ENCODE data around the gene PPM1D. TPM values are rescaled to one million over a fixed set of nuclear protein-coding genes. Genes with fewer than 3 reads are reported as not detected.
"Not testable (repeated sequence)": the region's sequence is repeated elsewhere in the genome, so short reads cannot be mapped to it uniquely, and the experiment has no call there.

PPM1D gene
- total and polyA plus RNA-seq, 4 donors, result 13.4 to 15.8 (median 15.0) TPM

DNA sequence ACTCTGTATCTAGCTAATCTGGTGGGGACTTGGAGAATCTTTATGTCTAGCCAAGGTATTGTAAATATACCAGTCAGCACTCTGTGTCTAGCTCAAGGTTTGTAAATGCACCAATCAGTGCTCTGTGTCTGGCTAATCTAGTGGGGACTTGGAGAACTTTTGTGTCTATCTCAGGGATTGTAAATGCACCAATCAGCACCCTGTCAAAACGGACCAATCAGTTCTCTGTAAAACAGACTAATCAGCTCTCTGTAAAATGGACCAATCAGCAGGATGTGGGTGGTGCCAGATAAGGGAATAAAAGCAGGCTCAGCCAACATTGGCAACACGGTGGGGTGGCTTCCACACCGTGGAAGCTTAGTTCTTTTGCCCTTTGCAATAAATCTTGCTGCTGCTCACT lies 14.3 kb downstream of the PPM1D start:
- not testable (repeated sequence) for H3K27me3 ChIP-seq (ENCODE audit: control insufficient read depth, insufficient read depth, low read length); DNase-seq (ENCODE audit: low read depth in 4 of 6, low spot score in 6 of 6); H3K4me3 ChIP-seq (ENCODE audit: low read depth, low read length); H3K9me3 ChIP-seq (ENCODE audit: control insufficient read depth, insufficient read depth, low read length); H3K27ac ChIP-seq (ENCODE audit: low read depth, low read length); H3K4me1 ChIP-seq (ENCODE audit: control insufficient read depth, insufficient read depth, low read length); H3K36me3 ChIP-seq (ENCODE audit: control insufficient read depth, insufficient read depth, low read length)
- WGBS (ENCODE audit: insufficient coverage), result 19% methylated on average over 2 of the region's 3 CpGs

GRCh38 chr17:60615108-60615507 lies 15.1 kb downstream of the PPM1D start:
- no peak overlapping the region for H3K27ac ChIP-seq (ENCODE audit: low read depth, low read length)
- H3K4me1 ChIP-seq (ENCODE audit: control insufficient read depth, insufficient read depth, low read length), result no peaks in the 10 kb centered on the region
- DNase-seq (ENCODE audit: low read depth in 4 of 6, low spot score in 6 of 6), result no peak
- peaks cover 8% of the 10 kb centered on the region for H3K36me3 ChIP-seq (ENCODE audit: control insufficient read depth, insufficient read depth, low read length)
- H3K9me3 ChIP-seq (ENCODE audit: control insufficient read depth, insufficient read depth, low read length), result no peaks in the 10 kb centered on the region
- no peak overlapping the region for H3K4me3 ChIP-seq (ENCODE audit: low read depth, low read length)
- WGBS (ENCODE audit: insufficient coverage), result 100% methylated on average over 4 of the region's 7 CpGs
- no peaks in the 10 kb centered on the region for H3K27me3 ChIP-seq (ENCODE audit: control insufficient read depth, insufficient read depth, low read length)

- Histone ChIP-seq H3K4me1 (ENCODE audit: control insufficient read depth, insufficient read depth, low read length) (no peaks in the 10 kb centered on the region), H3K27ac (ENCODE audit: low read depth, low read length) (no peak overlapping the region), H3K27me3 (ENCODE audit: control insufficient read depth, insufficient read depth, low read length) (no peaks in the 10 kb centered on the region), H3K4me3 (ENCODE audit: low read depth, low read length) (no peak overlapping the region), H3K36me3 (ENCODE audit: control insufficient read depth, insufficient read depth, low read length) (peaks cover 8% of the 10 kb centered on the region), H3K9me3 (ENCODE audit: control insufficient read depth, insufficient read depth, low read length) (no peaks in the 10 kb centered on the region)
- WGBS (ENCODE audit: insufficient coverage), result 93% methylated on average over 2 of the region's 3 CpGs
- DNase-seq (ENCODE audit: low read depth in 4 of 6, low spot score in 6 of 6), result no peak
These were observed 15.8 kb downstream of the PPM1D start for GRCh38 chr17:60615840-60616239.

GRCh38 chr17:60618080-60618479 lies 18.1 kb downstream of the PPM1D start:
- Histone ChIP-seq H3K27ac (ENCODE audit: low read depth, low read length) (no peak overlapping the region), H3K4me3 (ENCODE audit: low read depth, low read length) (no peak overlapping the region), H3K9me3 (ENCODE audit: control insufficient read depth, insufficient read depth, low read length) (no peaks in the 10 kb centered on the region), H3K27me3 (ENCODE audit: control insufficient read depth, insufficient read depth, low read length) (no peaks in the 10 kb centered on the region), H3K4me1 (ENCODE audit: control insufficient read depth, insufficient read depth, low read length) (no peaks in the 10 kb centered on the region), H3K36me3 (ENCODE audit: control insufficient read depth, insufficient read depth, low read length) (peaks cover 8% of the 10 kb centered on the region)
- WGBS (ENCODE audit: insufficient coverage), result no CpG with 5 or more reads among the region's 3 CpGs
- DNase-seq (ENCODE audit: low read depth in 4 of 6, low spot score in 6 of 6), result no peak

- Histone ChIP-seq H3K4me3 (ENCODE audit: low read depth, low read length) (no peak overlapping the region), H3K9me3 (ENCODE audit: control insufficient read depth, insufficient read depth, low read length) (no peaks in the 10 kb centered on the region), H3K27ac (ENCODE audit: low read depth, low read length) (no peak overlapping the region), H3K27me3 (ENCODE audit: control insufficient read depth, insufficient read depth, low read length) (no peaks in the 10 kb centered on the region), H3K36me3 (ENCODE audit: control insufficient read depth, insufficient read depth, low read length) (no peaks in the 10 kb centered on the region), H3K4me1 (ENCODE audit: control insufficient read depth, insufficient read depth, low read length) (no peaks in the 10 kb centered on the region)
- no CpG with 5 or more reads among the region's 3 CpGs for WGBS (ENCODE audit: insufficient coverage)
- DNase-seq (ENCODE audit: low read depth in 4 of 6, low spot score in 6 of 6), result no peak
These were observed 19.0 kb downstream of the PPM1D start for GRCh38 chr17:60618854-60619526.

DNA sequence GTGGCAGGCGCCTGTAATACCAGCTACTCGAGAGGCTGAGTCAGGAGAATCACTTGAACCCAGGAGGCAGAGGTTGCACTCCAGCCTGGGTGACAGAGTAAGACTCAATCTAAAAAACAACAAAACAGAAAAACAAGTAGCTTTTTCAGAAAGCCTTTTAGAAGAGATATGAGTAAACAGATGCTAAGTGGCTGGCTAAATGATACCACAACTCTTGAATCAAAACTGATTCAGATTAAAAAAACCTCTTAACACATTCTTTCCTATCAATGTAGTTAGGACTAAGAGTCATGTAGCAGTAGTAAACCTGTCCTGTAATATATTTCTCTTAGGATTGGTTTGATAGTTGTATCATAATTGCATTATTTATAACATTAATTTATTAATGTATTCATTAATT lies 23.0 kb downstream of the PPM1D start:
- Histone ChIP-seq H3K9me3 (ENCODE audit: control insufficient read depth, insufficient read depth, low read length) (no peaks in the 10 kb centered on the region), H3K4me1 (ENCODE audit: control insufficient read depth, insufficient read depth, low read length) (no peaks in the 10 kb centered on the region), H3K36me3 (ENCODE audit: control insufficient read depth, insufficient read depth, low read length) (no peaks in the 10 kb centered on the region), H3K27me3 (ENCODE audit: control insufficient read depth, insufficient read depth, low read length) (no peaks in the 10 kb centered on the region), H3K4me3 (ENCODE audit: low read depth, low read length) (no peak overlapping the region), H3K27ac (ENCODE audit: low read depth, low read length) (no peak overlapping the region)
- DNase-seq (ENCODE audit: low read depth in 4 of 6, low spot score in 6 of 6), result no peak
- WGBS (ENCODE audit: insufficient coverage), result 100% methylated on average over 1 of the region's 2 CpGs

DNA sequence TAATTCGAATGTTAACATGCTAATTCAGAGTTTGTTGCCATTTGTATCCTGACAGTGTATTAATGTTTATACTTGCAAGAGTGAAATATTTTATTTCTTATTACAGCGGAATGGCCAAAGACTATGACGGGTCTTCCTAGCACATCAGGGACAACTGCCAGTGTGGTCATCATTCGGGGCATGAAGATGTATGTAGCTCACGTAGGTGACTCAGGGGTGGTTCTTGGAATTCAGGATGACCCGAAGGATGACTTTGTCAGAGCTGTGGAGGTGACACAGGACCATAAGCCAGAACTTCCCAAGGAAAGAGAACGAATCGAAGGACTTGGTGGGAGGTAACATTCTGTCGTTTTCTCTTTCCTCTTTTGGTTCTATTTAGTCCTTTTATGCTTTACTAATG lies 23.4 kb downstream of the PPM1D start:
- Histone ChIP-seq H3K36me3 (ENCODE audit: control insufficient read depth, insufficient read depth, low read length) (no peaks in the 10 kb centered on the region), H3K4me3 (ENCODE audit: low read depth, low read length) (no peak overlapping the region), H3K27ac (ENCODE audit: low read depth, low read length) (no peak overlapping the region), H3K27me3 (ENCODE audit: control insufficient read depth, insufficient read depth, low read length) (no peaks in the 10 kb centered on the region), H3K4me1 (ENCODE audit: control insufficient read depth, insufficient read depth, low read length) (no peaks in the 10 kb centered on the region), H3K9me3 (ENCODE audit: control insufficient read depth, insufficient read depth, low read length) (no peaks in the 10 kb centered on the region)
- 93% methylated on average over 4 of the region's 9 CpGs for WGBS (ENCODE audit: insufficient coverage)
- no peak for DNase-seq (ENCODE audit: low read depth in 4 of 6, low spot score in 6 of 6)

DNA sequence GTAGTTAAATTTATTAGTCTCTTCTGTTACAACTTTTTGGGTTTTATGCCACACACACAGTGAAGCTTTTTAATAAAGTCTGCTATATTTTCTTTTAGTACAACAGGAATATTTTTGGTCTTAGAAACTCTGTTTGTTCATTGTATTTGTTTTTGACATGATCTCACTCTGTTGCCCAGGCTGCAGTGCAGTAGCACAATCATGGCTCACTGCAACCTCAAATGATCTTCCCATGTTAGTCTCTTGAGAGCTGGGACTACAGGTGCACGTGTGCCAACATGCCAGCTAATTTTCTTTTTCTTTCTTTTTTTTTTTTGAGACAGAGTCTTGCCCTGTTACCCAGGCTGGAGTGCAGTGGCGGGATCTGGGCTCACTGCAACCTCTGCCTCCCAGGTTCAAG lies 27.1 kb downstream of the PPM1D start:
- no peak for DNase-seq (ENCODE audit: low read depth in 4 of 6, low spot score in 6 of 6)
- Histone ChIP-seq H3K27me3 (ENCODE audit: control insufficient read depth, insufficient read depth, low read length) (no peaks in the 10 kb centered on the region), H3K27ac (ENCODE audit: low read depth, low read length) (no peak overlapping the region), H3K4me3 (ENCODE audit: low read depth, low read length) (no peak overlapping the region), H3K9me3 (ENCODE audit: control insufficient read depth, insufficient read depth, low read length) (no peaks in the 10 kb centered on the region), H3K36me3 (ENCODE audit: control insufficient read depth, insufficient read depth, low read length) (peaks cover 6% of the 10 kb centered on the region), H3K4me1 (ENCODE audit: control insufficient read depth, insufficient read depth, low read length) (no peaks in the 10 kb centered on the region)
- WGBS (ENCODE audit: insufficient coverage), result 75% methylated on average over 1 of the region's 2 CpGs

DNA sequence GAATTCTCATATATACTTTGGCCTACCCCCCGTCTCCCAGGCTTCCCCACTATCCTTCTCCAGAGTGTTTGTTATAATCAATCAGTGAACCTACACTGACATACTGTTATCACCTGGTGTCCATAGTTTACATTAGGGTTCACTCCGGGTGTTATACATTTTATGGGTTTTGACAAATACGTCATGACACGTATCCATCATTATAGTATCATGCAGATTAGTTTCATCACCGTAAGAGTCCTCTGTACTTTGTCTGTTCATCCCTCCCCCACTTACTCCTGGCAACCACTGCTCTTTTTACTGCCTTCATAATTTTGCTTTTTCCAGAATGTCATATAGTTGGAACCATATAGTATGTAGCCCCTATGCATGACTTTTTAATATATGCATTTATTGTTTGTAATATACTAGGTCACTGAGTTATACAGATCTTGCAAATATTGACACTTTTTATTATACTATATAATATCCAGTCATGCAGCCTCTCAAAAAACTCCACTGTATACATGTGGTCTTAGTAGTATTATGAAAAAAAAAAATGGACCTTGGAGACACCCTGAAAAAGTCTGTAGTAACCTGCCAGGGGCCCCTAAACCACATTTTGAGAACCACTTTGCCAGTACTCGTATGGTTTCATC lies 28.4 kb downstream of the PPM1D start:
- Histone ChIP-seq H3K27me3 (ENCODE audit: control insufficient read depth, insufficient read depth, low read length) (no peaks in the 10 kb centered on the region), H3K4me3 (ENCODE audit: low read depth, low read length) (no peak overlapping the region), H3K9me3 (ENCODE audit: control insufficient read depth, insufficient read depth, low read length) (no peaks in the 10 kb centered on the region), H3K36me3 (ENCODE audit: control insufficient read depth, insufficient read depth, low read length) (peaks cover 9% of the 10 kb centered on the region), H3K4me1 (ENCODE audit: control insufficient read depth, insufficient read depth, low read length) (no peaks in the 10 kb centered on the region), H3K27ac (ENCODE audit: low read depth, low read length) (no peak overlapping the region)
- no peak for DNase-seq (ENCODE audit: low read depth in 4 of 6, low spot score in 6 of 6)
- WGBS (ENCODE audit: insufficient coverage), result no CpG with 5 or more reads among the region's 6 CpGs

DNA sequence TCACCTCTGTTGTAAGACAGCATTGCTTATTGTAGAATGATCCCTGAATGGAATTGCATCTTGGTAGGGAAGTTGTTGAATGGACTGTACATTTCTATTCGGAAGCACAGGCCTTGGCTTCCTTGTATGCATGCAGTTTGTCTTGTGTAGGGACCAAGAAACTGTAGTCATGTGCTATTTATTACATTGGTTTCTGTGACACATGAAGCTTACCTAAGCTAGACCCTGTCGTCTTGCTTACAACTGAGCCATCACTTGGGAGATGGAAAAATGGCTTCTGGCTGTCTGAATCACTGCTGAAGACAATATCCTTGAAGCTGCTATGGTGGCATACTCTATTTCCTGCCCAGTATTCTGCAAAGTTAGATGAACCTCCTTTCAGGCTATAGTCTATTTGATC lies 29.1 kb downstream of the PPM1D start:
- no peak for DNase-seq (ENCODE audit: low read depth in 4 of 6, low spot score in 6 of 6)
- 69% methylated on average over 2 of the region's 2 CpGs for WGBS (ENCODE audit: insufficient coverage)

More for the DNA sequence above, 29.1 kb downstream of the PPM1D start:
- Histone ChIP-seq H3K27ac (ENCODE audit: low read depth, low read length) (no peak overlapping the region), H3K27me3 (ENCODE audit: control insufficient read depth, insufficient read depth, low read length) (no peaks in the 10 kb centered on the region), H3K9me3 (ENCODE audit: control insufficient read depth, insufficient read depth, low read length) (no peaks in the 10 kb centered on the region), H3K4me3 (ENCODE audit: low read depth, low read length) (no peak overlapping the region), H3K36me3 (ENCODE audit: control insufficient read depth, insufficient read depth, low read length) (peaks cover 10% of the 10 kb centered on the region), H3K4me1 (ENCODE audit: control insufficient read depth, insufficient read depth, low read length) (no peaks in the 10 kb centered on the region)
